ENCODE results near the gene CHAD. TPM values are rescaled to one million over a fixed set of nuclear protein-coding genes. Genes with fewer than 3 reads are reported as not detected.
"Not testable (repeated sequence)": the region's sequence is repeated elsewhere in the genome, so short reads cannot be mapped to it uniquely, and the experiment has no call there.

Gene CHAD
- total RNA-seq, 1 experiment from 2014 or later = 0.57 TPM

- H3K23me2 ChIP-seq (ENCODE audit: insufficient read length, low read depth, low read length, poor library complexity, severe bottlenecking) = peaks cover 12% of the 10 kb centered on the region
- no peaks in the 10 kb centered on the region for H3K79me1 ChIP-seq (ENCODE audit: insufficient read depth, low read depth, low read length, poor library complexity, severe bottlenecking)
- H2BK12ac ChIP-seq (ENCODE audit: insufficient read length, low read depth, low read length) = no peak overlapping the region
- no peak overlapping the region for H4K5ac ChIP-seq (ENCODE audit: insufficient read length, low read depth, low read length)
- Mint-ChIP-seq H3K27me3 (ENCODE audit: low read depth) (peaks cover 17% of the 10 kb centered on the region), H3K27ac (no peak overlapping the region), H3K9me3 (no peaks in the 10 kb centered on the region; a peak in 1 of 5 replicates), H3K4me1 (peaks cover 20 to 25% of the 10 kb centered on the region in 2 experiments), H3K4me3 (no peak overlapping the region), H3K36me3 (ENCODE audit: insufficient read depth in 1 of 3, low read depth in 3 of 3) (no peaks in the 10 kb centered on the region; a peak in 2 of 7 replicates)
- H3K9me3 ChIP-seq (ENCODE audit: control insufficient read depth, low read depth, low read length) = no peaks in the 10 kb centered on the region
- no peaks in the 10 kb centered on the region for H3K79me2 ChIP-seq (ENCODE audit: insufficient read depth, low read length)
- H3K4me1 ChIP-seq (ENCODE audit: insufficient read depth, low read length) = no peaks in the 10 kb centered on the region; the same call in 1 of the 2 replicates
- no peak for TF ChIP-seq CTCF (conservative IDR thresholded peaks at IDR 0.05)
- H4K20me1 ChIP-seq (ENCODE audit: control insufficient read depth, insufficient read depth, insufficient read length) = no peaks in the 10 kb centered on the region
- no peak overlapping the region for H3K4me2 ChIP-seq (ENCODE audit: insufficient read depth, insufficient read length, low read length)
- H3K27ac ChIP-seq (ENCODE audit: insufficient read length, low read depth, low read length) = no peak overlapping the region
- H3K4ac ChIP-seq (ENCODE audit: low read depth, low read length) = no peak overlapping the region
- no peak overlapping the region for H2BK5ac ChIP-seq (ENCODE audit: insufficient read length, low read length)
- H4K91ac ChIP-seq (ENCODE audit: insufficient read length, low read depth, low read length) = no peak overlapping the region
- H4K8ac ChIP-seq (replicated peaks; ENCODE audit: insufficient read length, low read depth, low read length) = no peak overlapping the region
- no peak overlapping the region for H3K14ac ChIP-seq (ENCODE audit: insufficient read depth, low read length)
- H3K27me3 ChIP-seq (ENCODE audit: insufficient read depth, low read length) = no peaks in the 10 kb centered on the region; the same call in 1 of the 2 replicates
- DNase-seq = no peak
- no peak overlapping the region for H3K9ac ChIP-seq (ENCODE audit: extremely low read depth, insufficient read length, low read length)
- H3K56ac ChIP-seq (ENCODE audit: insufficient read length, low read depth, low read length) = no peak overlapping the region
- H2AK5ac ChIP-seq (ENCODE audit: insufficient read length, low read length) = no peak overlapping the region
- whole genome bisulfite sequencing (ENCODE audit: extremely low coverage, insufficient read length, low lambda C conversion rate) = no CpG with 5 or more reads among the region's 7 CpGs
- H2BK15ac ChIP-seq (ENCODE audit: low read depth, low read length) = no peak overlapping the region
- H2BK120ac ChIP-seq (ENCODE audit: low read depth, low read length, poor library complexity, severe bottlenecking) = no peak overlapping the region
- no peak overlapping the region for H2BK20ac ChIP-seq (ENCODE audit: low read depth, low read length, poor library complexity, severe bottlenecking)
- H2AFZ ChIP-seq (ENCODE audit: low read length) = no peak overlapping the region
- H3K23ac ChIP-seq (ENCODE audit: insufficient read length, low read depth, low read length) = no peak overlapping the region
- H3K18ac ChIP-seq (ENCODE audit: insufficient read length, low read depth, low read length) = no peak overlapping the region
- H3T11ph ChIP-seq (ENCODE audit: low read length) = no peak overlapping the region
Measured at GRCh38 chr17:50428831-50429424, 39.8 kb downstream of the CHAD start.

GRCh38 chr17:50428126-50428525, 40.6 kb downstream of the CHAD start:
- H2BK20ac ChIP-seq (ENCODE audit: low read depth, low read length, poor library complexity, severe bottlenecking); H4K5ac ChIP-seq (ENCODE audit: insufficient read length, low read depth, low read length); H3K23ac ChIP-seq (ENCODE audit: insufficient read length, low read depth, low read length); H3K9me3 ChIP-seq (ENCODE audit: control insufficient read depth, low read depth, low read length); H3K56ac ChIP-seq (ENCODE audit: insufficient read length, low read depth, low read length); H2BK120ac ChIP-seq (ENCODE audit: low read depth, low read length, poor library complexity, severe bottlenecking); H3K4me3 Mint-ChIP-seq; H3K4ac ChIP-seq (ENCODE audit: low read depth, low read length); H2AFZ ChIP-seq (ENCODE audit: low read length); H3K27ac ChIP-seq (ENCODE audit: insufficient read length, low read depth, low read length); H4K20me1 ChIP-seq (ENCODE audit: control insufficient read depth, insufficient read depth, insufficient read length); H3K36me3 Mint-ChIP-seq (ENCODE audit: insufficient read depth in 1 of 3, low read depth in 3 of 3); H3K18ac ChIP-seq (ENCODE audit: insufficient read length, low read depth, low read length); H3K14ac ChIP-seq (ENCODE audit: insufficient read depth, low read length); H3K79me1 ChIP-seq (ENCODE audit: insufficient read depth, low read depth, low read length, poor library complexity, severe bottlenecking); H3K9me3 Mint-ChIP-seq; H3K4me2 ChIP-seq (ENCODE audit: insufficient read depth, insufficient read length, low read length); H4K91ac ChIP-seq (ENCODE audit: insufficient read length, low read depth, low read length); H3T11ph ChIP-seq (ENCODE audit: low read length); H3K27me3 ChIP-seq (ENCODE audit: insufficient read depth, low read length); H3K4me1 ChIP-seq (ENCODE audit: insufficient read depth, low read length); H3K27ac Mint-ChIP-seq; H3K9ac ChIP-seq (ENCODE audit: extremely low read depth, insufficient read length, low read length); H3K79me2 ChIP-seq (ENCODE audit: insufficient read depth, low read length); H2BK5ac ChIP-seq (ENCODE audit: insufficient read length, low read length); H2BK15ac ChIP-seq (ENCODE audit: low read depth, low read length); DNase-seq; H2AK5ac ChIP-seq (ENCODE audit: insufficient read length, low read length); H2BK12ac ChIP-seq (ENCODE audit: insufficient read length, low read depth, low read length); H4K8ac ChIP-seq (replicated peaks; ENCODE audit: insufficient read length, low read depth, low read length): not testable (repeated sequence)
- peaks cover 12% of the 10 kb centered on the region for H3K23me2 ChIP-seq (ENCODE audit: insufficient read length, low read depth, low read length, poor library complexity, severe bottlenecking)
- peaks cover 20 to 25% of the 10 kb centered on the region in 2 experiments for H3K4me1 Mint-ChIP-seq
- peaks cover 19% of the 10 kb centered on the region for H3K27me3 Mint-ChIP-seq (ENCODE audit: low read depth)
- no CpG with 5 or more reads among the region's 6 CpGs for WGBS (ENCODE audit: extremely low coverage, insufficient read length, low lambda C conversion rate)

Measured in H9 (cell line).